Right lobe of liver (tissue), 6 donors: Measurements from ENCODE around the gene GMDS. TPM values are rescaled to one million over a fixed set of nuclear protein-coding genes. Genes with fewer than 3 reads are reported as not detected.

Experiments
- ATAC-seq, 4 donors: fragments of 200-7000 bp; cut with Tn5 transposase; one replicate each; pipeline ENCODE4 v1.9.1; 2020; ENCODE audit warnings: mild to moderate bottlenecking in 4 of 4, moderate library complexity in 4 of 4
- DNase-seq, 3 donors: peaks; one replicate each; pipeline ENCODE4 v3.0.0-alpha.2; 2020
- H3K27ac ChIP-seq, 3 donors: fragments of 200-600 bp; one replicate each; pipeline ENCODE4 v1.8.0; 2022
- H3K27me3 ChIP-seq, 2 donors: fragments of 200-600 bp; one replicate each; pipeline ENCODE4 v1.8.0; 2022
- H3K36me3 ChIP-seq, 4 donors: fragments of 200-600 bp; sonication (generic) in 1 of 4; one replicate each; pipeline versions ENCODE4 v1.5.1 to v1.8.0; 2017 to 2022; ENCODE audit warnings: control low read depth in 1 of 4
- H3K4me1 ChIP-seq, 4 donors: fragments of 200-600 bp; sonication (generic) in 1 of 4; one replicate each; pipeline versions ENCODE4 v1.5.1 to v1.8.0; 2017 to 2022; ENCODE audit warnings: control low read depth in 1 of 4
- H3K4me3 ChIP-seq, 3 donors: fragments of 200-600 bp; one replicate each; pipeline ENCODE4 v1.8.0; 2022
- H3K9me3 ChIP-seq, 4 donors: fragments of 200-600 bp; sonication (generic) in 1 of 4; one replicate each; pipeline versions ENCODE4 v1.5.1 to v1.8.0; 2017 to 2022; ENCODE audit warnings: control low read depth in 1 of 4
- CTCF ChIP-seq, 4 donors: fragments of 200-600 bp in 3 of 4; fragments of 450-650 bp in 1 of 4; IDR thresholded peaks; one replicate each; pipeline versions ENCODE4 v1.5.1 to v1.8.0; 2016 to 2022; ENCODE audit warnings: antibody characterized with exemption in 4 of 4, mild to moderate bottlenecking in 2 of 4
- POLR2A ChIP-seq: fragments of 450-650 bp; IDR thresholded peaks from one replicate; pipeline ENCODE4 v1.6.1; 2017; ENCODE audit warnings: antibody characterized with exemption, mild to moderate bottlenecking
- WGBS: methylation state at CpG from one replicate; pipeline ENCODE4 v1.1.6; 2018; ENCODE audit warnings: low coverage, low lambda C conversion rate; ENCODE audit not compliant: insufficient coverage; ENCODE audit errors: missing lambda C conversion rate; 5-methylcytosine and 5-hydroxymethylcytosine counted together
- intact Hi-C, 2 donors: fragments of 100-400 bp; cut with DNase I; formaldehyde crosslinking; loops; one replicate each; pipeline versions ENCODE4 v1.11.2 to v1.14.1; 2022
- total RNA-seq, 6 experiments: library from RNA; depleted of rRNA in 2 of 6; stranded (reverse); fragments of >200 nt in 2 of 6; fragmentation: NEBNext Ultra II Directional in 3 of 6; extraction: Animal tissue kit (Norgen Biotek cat#: 25700) in 3 of 6; gene quantifications; one replicate each; pipeline versions ENCODE4 v1.1.0 to v1.2.4, GENCODE V29; 2016 to 2023
- donor health status: DM: no; HTN: yes; CAD: no.
- donor health status: DM: no; HTN: no; CAD: no.
- donor health status: DM: no; HTN: no; CAD: no.
- donor health status: DM: no; HTN: yes; CAD: no.
- donor health status: DM: no; HTN: yes; CAD: no.

Gene GMDS
- total RNA-seq, 6 experiments from 2014 or later = 15.9 to 34.4 (median 23.4) TPM

- no peak for ATAC-seq
- Histone ChIP-seq H3K27ac (no peak overlapping the region), H3K4me3 (no peak overlapping the region), H3K36me3 (no peaks in the 10 kb centered on the region), H3K27me3 (no peaks in the 10 kb centered on the region), H3K9me3 (no peaks in the 10 kb centered on the region), H3K4me1 (peaks cover 0 to 18% (median 0%) of the 10 kb centered on the region in 4 donors)
- TF ChIP-seq CTCF (IDR thresholded peaks at IDR 0.05) = no peak
- no peak for TF ChIP-seq POLR2A
- WGBS = 63% methylated on average over 1 of the region's 8 CpGs
- DNase-seq = no peak
- intact Hi-C loops = no loop called here
Observed at GRCh38 chr6:1970151-1970561, 275.2 kb downstream of the GMDS start.

GRCh38 chr6:1966713-1967112 is 278.7 kb downstream of the GMDS start:
- intact Hi-C loops = no loop called here
- Histone ChIP-seq H3K27me3 (no peaks in the 10 kb centered on the region), H3K36me3 (no peaks in the 10 kb centered on the region), H3K9me3 (no peaks in the 10 kb centered on the region), H3K27ac (no peak overlapping the region), H3K4me1 (peaks cover 0 to 4% (median 0%) of the 10 kb centered on the region in 4 donors), H3K4me3 (no peak overlapping the region)
- 89% methylated on average over 5 of the region's 5 CpGs for WGBS
- ATAC-seq (no peak), DNase-seq (no peak)
- TF ChIP-seq POLR2A (no peak), CTCF (IDR thresholded peaks at IDR 0.05) (no peak)

- Histone ChIP-seq H3K27ac (no peak overlapping the region), H3K4me3 (no peak overlapping the region), H3K4me1 (no peaks in the 10 kb centered on the region), H3K27me3 (no peaks in the 10 kb centered on the region), H3K9me3 (no peaks in the 10 kb centered on the region), H3K36me3 (no peaks in the 10 kb centered on the region)
- intact Hi-C loops = no loop called here
- 84% methylated on average over 6 of the region's 6 CpGs for WGBS
- DNase-seq (no peak), ATAC-seq (no peak)
- no peak for TF ChIP-seq POLR2A
- no peak for TF ChIP-seq CTCF (IDR thresholded peaks at IDR 0.05)
Observed at GRCh38 chr6:1965596-1966224, 279.7 kb downstream of the GMDS start.

GRCh38 chr6:1963596-1963995 is 281.8 kb downstream of the GMDS start:
- intact Hi-C loops = no loop called here
- H3K9me3 ChIP-seq = no peaks in the 10 kb centered on the region
- H3K27ac ChIP-seq = no peak overlapping the region
- no peak for DNase-seq
- no peak overlapping the region for H3K4me3 ChIP-seq
- H3K36me3 ChIP-seq = no peaks in the 10 kb centered on the region
- H3K4me1 ChIP-seq = no peaks in the 10 kb centered on the region
- ATAC-seq = no peak
- TF ChIP-seq POLR2A = no peak
- no peak for TF ChIP-seq CTCF (IDR thresholded peaks at IDR 0.05)
- no peaks in the 10 kb centered on the region for H3K27me3 ChIP-seq
- 89% methylated on average over 1 of the region's 2 CpGs for WGBS
